Caco-2 (cell line): ENCODE data around the gene EIF2B5. TPM values are rescaled to one million over a fixed set of nuclear protein-coding genes. Genes with fewer than 3 reads are reported as not detected.

Experiments used
- BruUV-seq: library from RNA; stranded (reverse); fragments of 400-500 nt; replicated peaks from 2 replicates; lab custom pipeline; 2021; lab: Mats Ljungman, UMichigan
- CTCF ChIA-PET: fragments of 300-600 bp; sonication (Branson Sonifier 250); formaldehyde crosslinking; loops from one replicate; lab custom pipeline; 2022; ENCODE audit warnings: antibody characterized with exemption; lab: Charles Lee
- POLR2A ChIA-PET: fragments of 300-600 bp; sonication (Branson Sonifier 250); formaldehyde crosslinking; loops from one replicate; lab custom pipeline; 2022; ENCODE audit warnings: antibody characterized with exemption; lab: Charles Lee
- DNase-seq, 2 experiments: peaks; one replicate each; pipeline versions ENCODE4 v3.0.0 to v3.0.0-alpha.2; 2020 to 2022
- H3K27me3 ChIP-seq: replicated peaks from 2 replicates; pipeline ENCODE4 v1.6.0; 2011; ENCODE audit warnings: low read length; ENCODE audit not compliant: control insufficient read depth, insufficient read depth
- H3K36me3 ChIP-seq: 2 replicates; pipeline ENCODE4 v1.5.1; 2011; ENCODE audit warnings: low read length; ENCODE audit not compliant: control insufficient read depth, insufficient read depth
- H3K4me1 ChIP-seq: fragments of 250-450 bp; sonication (Bioruptor Pico); 2 replicates; pipeline ENCODE4 v1.5.1; 2020; ENCODE audit warnings: mild to moderate bottlenecking
- H3K4me3 ChIP-seq: 2 replicates; pipeline ENCODE4 v1.5.1; 2011; ENCODE audit warnings: low read depth, mild to moderate bottlenecking, control low read depth, low read length
- H3K9me3 ChIP-seq: fragments of 250-450 bp; sonication (Bioruptor Pico); 2 replicates; pipeline ENCODE4 v1.5.1; 2020; ENCODE audit warnings: mild to moderate bottlenecking, moderate library complexity
- H3K27ac Mint-ChIP-seq: one replicate; pipeline ENCODE4 v1.8.0; 2022; ENCODE audit warnings: mixed read lengths; ENCODE audit not compliant: unreplicated experiment
- H3K27me3 Mint-ChIP-seq: one replicate; pipeline ENCODE4 v1.8.0; 2022; ENCODE audit warnings: mixed read lengths; ENCODE audit not compliant: insufficient read depth, unreplicated experiment
- H3K36me3 Mint-ChIP-seq: one replicate; pipeline ENCODE4 v1.8.0; 2022; ENCODE audit warnings: mild to moderate bottlenecking, mixed read lengths; ENCODE audit not compliant: insufficient read depth, unreplicated experiment
- H3K4me1 Mint-ChIP-seq: one replicate; pipeline ENCODE4 v1.8.0; 2022; ENCODE audit warnings: low read depth, mixed read lengths; ENCODE audit not compliant: unreplicated experiment
- H3K4me3 Mint-ChIP-seq: one replicate; pipeline ENCODE4 v1.8.0; 2022; ENCODE audit warnings: mild to moderate bottlenecking, moderate library complexity, mixed read lengths; ENCODE audit not compliant: unreplicated experiment
- H3K9me3 Mint-ChIP-seq: one replicate; pipeline ENCODE4 v1.8.0; 2022; ENCODE audit warnings: mixed read lengths; ENCODE audit not compliant: unreplicated experiment
- intact Hi-C: fragments of 100-400 bp; cut with micrococcal nuclease; formaldehyde crosslinking; loops from one replicate; pipeline ENCODE4 v1.10.0; 2022; ENCODE audit not compliant: unreplicated experiment
- total RNA-seq: library from RNA; stranded (reverse); gene quantifications from 2 replicates; pipeline ENCODE4 v1.2.3, GENCODE V29; 2022
- TF ChIP-seq, protein P1 (sequence below), 2 experiments: fragments of 200-600 bp in 1 of 2; IDR thresholded peaks; 1 replicate in 1 of 2; 2 replicates in 1 of 2; pipeline versions ENCODE4 v1.5.1 to v1.8.0; 2011 to 2022; ENCODE audit warnings: antibody characterized with exemption in 1 of 2, control low read depth in 1 of 2, inconsistent platforms in 1 of 2, low read depth in 1 of 2, low read length in 1 of 2, mild to moderate bottlenecking in 1 of 2, moderate library complexity in 1 of 2; ENCODE audit not compliant: insufficient read depth in 1 of 2, severe bottlenecking in 1 of 2, unreplicated experiment in 1 of 2

The EIF2B5 gene
- total RNA-seq, 1 experiment from 2014 or later = 43.8 TPM

DNA sequence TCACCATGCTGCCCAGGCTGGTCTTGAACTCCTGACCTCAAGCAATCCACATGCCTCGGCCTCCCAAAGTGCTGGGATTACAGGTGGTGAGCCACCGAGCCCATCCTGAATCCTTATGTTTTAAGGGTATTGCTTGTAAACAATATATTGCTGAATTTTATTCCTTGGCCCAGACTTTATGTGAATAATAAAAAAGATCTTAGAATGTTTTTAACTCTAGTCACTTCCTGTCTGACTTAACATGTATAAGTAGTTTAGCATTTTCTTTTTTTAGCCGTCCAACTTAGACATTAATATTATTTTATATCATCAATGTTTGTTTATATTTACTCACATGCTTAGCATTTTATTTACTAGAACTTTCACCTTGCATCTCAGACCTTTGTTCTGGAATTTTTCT is 9.2 kb upstream of the EIF2B5 start:
- intact Hi-C loops = no loop called here
- Mint-ChIP-seq H3K27me3 (no peaks in the 10 kb centered on the region), H3K4me3 (no peak overlapping the region), H3K36me3 (no peaks in the 10 kb centered on the region), H3K9me3 (no peaks in the 10 kb centered on the region), H3K27ac (no peak overlapping the region), H3K4me1 (no peaks in the 10 kb centered on the region)
- TF ChIP-seq, protein P1, sequence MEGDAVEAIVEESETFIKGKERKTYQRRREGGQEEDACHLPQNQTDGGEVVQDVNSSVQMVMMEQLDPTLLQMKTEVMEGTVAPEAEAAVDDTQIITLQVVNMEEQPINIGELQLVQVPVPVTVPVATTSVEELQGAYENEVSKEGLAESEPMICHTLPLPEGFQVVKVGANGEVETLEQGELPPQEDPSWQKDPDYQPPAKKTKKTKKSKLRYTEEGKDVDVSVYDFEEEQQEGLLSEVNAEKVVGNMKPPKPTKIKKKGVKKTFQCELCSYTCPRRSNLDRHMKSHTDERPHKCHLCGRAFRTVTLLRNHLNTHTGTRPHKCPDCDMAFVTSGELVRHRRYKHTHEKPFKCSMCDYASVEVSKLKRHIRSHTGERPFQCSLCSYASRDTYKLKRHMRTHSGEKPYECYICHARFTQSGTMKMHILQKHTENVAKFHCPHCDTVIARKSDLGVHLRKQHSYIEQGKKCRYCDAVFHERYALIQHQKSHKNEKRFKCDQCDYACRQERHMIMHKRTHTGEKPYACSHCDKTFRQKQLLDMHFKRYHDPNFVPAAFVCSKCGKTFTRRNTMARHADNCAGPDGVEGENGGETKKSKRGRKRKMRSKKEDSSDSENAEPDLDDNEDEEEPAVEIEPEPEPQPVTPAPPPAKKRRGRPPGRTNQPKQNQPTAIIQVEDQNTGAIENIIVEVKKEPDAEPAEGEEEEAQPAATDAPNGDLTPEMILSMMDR (IDR thresholded peaks at IDR 0.05; ENCODE audit: insufficient read depth in 1 of 2, low read depth in 1 of 2, low read length in 1 of 2, severe bottlenecking in 1 of 2, unreplicated experiment in 1 of 2) = no peak
- H3K4me3 ChIP-seq = no peak overlapping the region
- no peaks in the 10 kb centered on the region for H3K4me1 ChIP-seq
- DNase-seq = no peak
- ChIA-PET CTCF (no interaction called here), POLR2A (no interaction called here)
- no peaks in the 10 kb centered on the region for H3K9me3 ChIP-seq
- no TSS peak for BruUV-seq
- no peaks in the 10 kb centered on the region for H3K36me3 ChIP-seq
- H3K27me3 ChIP-seq = no peaks in the 10 kb centered on the region

DNA sequence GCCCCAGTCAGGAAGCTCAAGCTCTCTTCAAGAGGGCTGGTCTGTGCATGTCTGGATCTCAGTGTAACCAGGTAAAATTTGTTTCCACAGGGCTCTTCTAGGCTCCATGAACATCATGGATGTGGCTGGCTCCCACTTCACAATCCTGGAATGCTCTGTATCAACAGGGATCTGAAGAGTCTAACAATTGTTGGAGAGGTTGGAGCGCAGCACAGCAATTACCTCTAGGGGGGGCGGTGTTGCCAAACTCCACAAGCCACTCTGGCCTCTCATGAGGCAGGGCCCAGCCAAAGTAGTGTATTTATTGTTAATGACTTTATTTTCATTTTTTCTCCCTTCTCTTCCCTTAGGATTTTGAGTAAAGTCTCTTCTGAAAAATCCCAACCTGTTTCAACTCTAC is 6.1 kb upstream of the EIF2B5 start:
- Mint-ChIP-seq H3K36me3 (peaks cover 3% of the 10 kb centered on the region), H3K27ac (no peak overlapping the region), H3K4me1 (no peaks in the 10 kb centered on the region), H3K4me3 (no peak overlapping the region), H3K27me3 (no peaks in the 10 kb centered on the region), H3K9me3 (no peaks in the 10 kb centered on the region)
- Histone ChIP-seq H3K36me3 (no peaks in the 10 kb centered on the region), H3K4me3 (no peak overlapping the region), H3K4me1 (no peaks in the 10 kb centered on the region), H3K9me3 (no peaks in the 10 kb centered on the region), H3K27me3 (no peaks in the 10 kb centered on the region)
- BruUV-seq = no TSS peak
- intact Hi-C loops = no loop called here
- DNase-seq = peak; percentile 59 to 62
- ChIA-PET POLR2A (interaction anchor here (0.6 kb wide), 1 partner anchor 25 kb away, joined by 12 read pairs; no protein-coding TSS in a partner anchor), CTCF (interaction anchor here (0.5 kb wide), 1 partner anchor 100 kb away, joined by 4 read pairs; no protein-coding TSS in a partner anchor)
- TF ChIP-seq, protein P1 (IDR thresholded peaks at IDR 0.05; ENCODE audit: insufficient read depth in 1 of 2, low read depth in 1 of 2, low read length in 1 of 2, severe bottlenecking in 1 of 2, unreplicated experiment in 1 of 2) = peak; percentile 38 to 41

DNA sequence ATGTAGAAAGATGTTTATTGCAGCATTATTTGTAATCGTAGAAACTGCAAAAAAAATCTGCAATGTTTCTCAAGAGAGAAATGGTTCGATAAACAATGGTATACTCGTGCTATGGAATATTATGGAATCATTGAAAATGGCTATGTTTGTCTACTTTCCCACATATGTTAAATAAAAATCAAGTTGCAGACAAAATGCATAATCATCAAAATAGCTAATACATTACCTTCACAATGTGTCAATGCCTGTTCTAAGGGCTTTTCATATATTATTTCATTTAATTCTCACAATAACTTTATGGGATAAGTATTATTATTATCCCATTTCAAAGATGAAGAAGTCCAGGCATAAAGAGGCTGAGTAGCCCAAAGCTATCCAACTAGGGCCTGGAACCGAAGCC is 2.2 kb upstream of the EIF2B5 start:
- Mint-ChIP-seq H3K36me3 (peaks cover 11% of the 10 kb centered on the region), H3K27ac (peak overlapping the region; percentile 93), H3K4me3 (peak overlapping the region; percentile 98), H3K27me3 (no peaks in the 10 kb centered on the region), H3K9me3 (no peaks in the 10 kb centered on the region), H3K4me1 (peaks cover 7% of the 10 kb centered on the region)
- H3K9me3 ChIP-seq = no peaks in the 10 kb centered on the region
- no peak overlapping the region for H3K4me3 ChIP-seq
- CTCF ChIA-PET = no interaction called here
- no peaks in the 10 kb centered on the region for H3K36me3 ChIP-seq
- TF ChIP-seq, protein P1 (IDR thresholded peaks at IDR 0.05; ENCODE audit: insufficient read depth in 1 of 2, low read depth in 1 of 2, low read length in 1 of 2, severe bottlenecking in 1 of 2, unreplicated experiment in 1 of 2) = no peak
- POLR2A ChIA-PET = no interaction called here
- no peaks in the 10 kb centered on the region for H3K27me3 ChIP-seq
- no peak for DNase-seq
- peaks cover 9% of the 10 kb centered on the region; the same call in 1 of the 2 replicates for H3K4me1 ChIP-seq
- no TSS peak for BruUV-seq
- intact Hi-C loops = loop anchor here (5.0 kb wide), 2 partner anchors 39 to 236 kb away; partner anchors contain the start of gene AP2M1
